GM12891 (cell line): ENCODE measurements around the gene IRF3.
A peak's percentile ranks its signal among the peaks of the same experiment; 100 is the strongest.

Experiments used
- POLR2A ChIP-seq: IDR thresholded peaks from 2 replicates; pipeline ENCODE4 v1.6.1; 2011; ENCODE audit warnings: low read depth, low read length, control low read depth
- POLR2AphosphoS5 ChIP-seq: IDR thresholded peaks from 2 replicates; pipeline ENCODE4 v1.6.1; 2011; ENCODE audit warnings: low read depth, low read length, control low read depth
- POU2F2 ChIP-seq: IDR thresholded peaks from 2 replicates; pipeline ENCODE4 v1.6.1; 2011; ENCODE audit warnings: low read depth, mild to moderate bottlenecking, control low read depth, low read length, moderate library complexity

DNA sequence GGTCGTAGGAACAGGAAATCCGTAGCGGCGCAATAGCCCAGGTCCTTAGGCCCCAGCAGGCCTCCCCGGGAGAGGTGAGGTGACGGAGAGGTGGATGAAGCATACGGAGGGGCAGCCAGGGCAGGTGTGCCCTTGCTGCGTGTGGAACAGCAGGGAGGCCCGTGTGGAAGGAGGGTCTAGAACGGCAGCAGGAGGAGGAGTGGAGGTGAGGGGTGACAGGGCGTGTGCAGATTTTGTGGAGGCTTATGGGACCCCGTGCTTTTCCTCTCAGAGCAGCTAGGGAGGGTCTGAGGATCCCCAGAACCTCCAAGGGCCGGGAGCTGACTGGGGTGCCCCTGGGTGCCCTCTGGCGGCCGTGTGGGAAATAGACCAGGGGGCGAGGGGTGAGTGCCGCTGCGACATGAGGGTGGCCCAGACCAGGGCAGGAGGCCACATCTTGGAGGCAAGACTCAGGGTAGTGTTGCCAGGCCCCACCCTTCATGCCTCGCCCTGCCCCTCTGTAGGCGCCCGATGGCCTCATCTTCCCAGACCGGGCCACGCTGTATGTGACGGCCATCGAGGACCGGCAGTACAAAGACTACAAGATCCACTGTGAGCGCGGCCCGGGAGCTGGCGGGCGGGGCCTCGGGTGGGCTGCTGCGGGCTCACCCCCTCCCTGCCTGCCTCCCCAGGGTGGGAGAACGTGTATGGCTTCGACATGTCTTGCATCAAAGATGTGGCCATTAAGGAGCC is 18.8 kb upstream of the IRF3 start:
- TF ChIP-seq POLR2AphosphoS5 (peak; percentile 66; the same call in 1 of the 2 replicates), POLR2A (peak; percentile 66), POU2F2 (no peak)
